ENCODE data around the gene PAPLN.

Gene PAPLN

GRCh38 chr14:73262427-73263183 lies 25.3 kb downstream of the PAPLN start:
- no peaks in the 10 kb centered on the region for H3K36me3 ChIP-seq (replicated peaks)

DNA sequence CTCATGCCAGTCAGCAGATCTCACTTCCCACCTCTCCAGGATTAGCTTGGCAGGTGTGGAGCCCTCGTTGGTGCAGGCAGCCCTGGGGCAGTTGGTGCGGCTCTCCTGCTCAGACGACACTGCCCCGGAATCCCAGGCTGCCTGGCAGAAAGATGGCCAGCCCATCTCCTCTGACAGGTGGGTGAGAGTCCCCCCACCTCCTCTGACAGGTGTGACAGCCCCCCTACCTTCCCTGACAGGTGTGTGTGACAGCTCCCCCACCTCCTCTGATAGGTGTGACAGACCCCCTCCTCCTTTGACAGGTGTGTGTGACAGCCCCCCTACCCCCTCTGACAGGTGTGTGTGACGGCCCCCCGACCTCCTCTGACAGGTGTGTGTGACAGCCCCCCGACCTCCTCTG lies 26.3 kb downstream of the PAPLN start:
- no peak for DNase-seq
- no peak for TF ChIP-seq CTCF (IDR thresholded peaks at IDR 0.05; ENCODE audit: low read depth, low read length, missing control alignments)
- Histone ChIP-seq H3K27ac (no peak overlapping the region), H3K4me3 (ENCODE audit: low read depth, low read length) (no peak overlapping the region), H3K27me3 (replicated peaks) (no peaks in the 10 kb centered on the region), H3K36me3 (replicated peaks) (no peaks in the 10 kb centered on the region)
- in situ Hi-C loops (cut with HindIII; ENCODE audit: low pct_ligation_motif_present, low sequenced_read_pairs), result no loop called here

More at GRCh38 chr14:73262427-73263183, 25.3 kb downstream of the PAPLN start:
- no peak overlapping the region for H3K27ac ChIP-seq
- no peak overlapping the region for H3K4me3 ChIP-seq (ENCODE audit: low read depth, low read length)
- no peak for DNase-seq
- no peaks in the 10 kb centered on the region for H3K27me3 ChIP-seq (replicated peaks)
- no peak for TF ChIP-seq CTCF (IDR thresholded peaks at IDR 0.05; ENCODE audit: low read depth, low read length, missing control alignments)
- in situ Hi-C loops (cut with HindIII; ENCODE audit: low pct_ligation_motif_present, low sequenced_read_pairs), result no loop called here

GRCh38 chr14:73264080-73264884 lies 27.0 kb downstream of the PAPLN start:
- H3K27ac ChIP-seq, result no peak overlapping the region

DNA sequence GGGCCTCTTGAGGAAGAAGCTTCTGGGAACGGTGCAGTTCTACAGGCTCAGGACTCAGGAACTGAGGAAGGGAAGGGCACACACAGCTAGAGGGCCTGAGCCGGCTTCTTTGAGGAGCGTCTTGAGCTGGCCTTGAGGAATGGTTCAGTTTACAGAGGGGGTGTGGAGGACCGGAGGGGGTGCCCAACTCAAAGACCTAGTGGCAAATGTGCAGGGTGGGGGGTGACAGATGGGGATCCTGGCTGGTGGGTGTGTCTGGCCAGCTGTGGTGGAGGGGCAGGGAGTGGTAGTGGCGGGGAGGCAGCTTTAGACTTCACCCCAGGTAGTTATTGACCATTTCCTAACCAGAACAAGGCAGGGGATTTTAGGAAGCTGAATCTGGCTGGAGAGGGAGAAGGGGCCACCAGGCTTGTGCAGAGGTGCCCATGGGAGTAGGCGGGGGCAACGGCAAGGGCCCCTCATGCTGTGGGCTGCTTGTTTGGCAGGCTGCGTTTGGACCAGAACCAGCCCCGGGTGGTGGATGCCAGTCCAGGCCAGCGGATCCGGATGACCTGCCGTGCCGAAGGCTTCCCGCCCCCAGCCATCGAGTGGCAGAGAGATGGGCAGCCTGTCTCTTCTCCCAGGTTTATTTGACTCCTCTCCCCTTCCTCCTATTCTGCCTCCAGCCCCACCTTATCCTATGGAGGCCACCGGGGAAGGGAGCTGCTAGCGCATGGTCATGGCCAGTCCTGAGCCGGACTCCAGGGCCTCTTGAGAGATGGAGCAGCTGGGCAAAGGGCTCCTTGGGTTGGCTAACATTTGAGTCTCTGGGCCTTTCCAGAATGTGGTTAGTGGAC lies 27.8 kb downstream of the PAPLN start:
- in situ Hi-C loops (cut with HindIII; ENCODE audit: low pct_ligation_motif_present, low sequenced_read_pairs), result no loop called here
- no peak for TF ChIP-seq CTCF (IDR thresholded peaks at IDR 0.05; ENCODE audit: low read depth, low read length, missing control alignments)
- Histone ChIP-seq H3K27ac (no peak overlapping the region), H3K36me3 (replicated peaks) (no peaks in the 10 kb centered on the region), H3K4me3 (ENCODE audit: low read depth, low read length) (no peak overlapping the region), H3K27me3 (replicated peaks) (no peaks in the 10 kb centered on the region)
- no peak for DNase-seq

More at GRCh38 chr14:73264080-73264884, 27.0 kb downstream of the PAPLN start:
- H3K36me3 ChIP-seq (replicated peaks), result no peaks in the 10 kb centered on the region
- no peak for TF ChIP-seq CTCF (IDR thresholded peaks at IDR 0.05; ENCODE audit: low read depth, low read length, missing control alignments)
- no peak for DNase-seq
- no peaks in the 10 kb centered on the region for H3K27me3 ChIP-seq (replicated peaks)
- H3K4me3 ChIP-seq (ENCODE audit: low read depth, low read length), result no peak overlapping the region
- in situ Hi-C loops (cut with HindIII; ENCODE audit: low pct_ligation_motif_present, low sequenced_read_pairs), result no loop called here

DNA sequence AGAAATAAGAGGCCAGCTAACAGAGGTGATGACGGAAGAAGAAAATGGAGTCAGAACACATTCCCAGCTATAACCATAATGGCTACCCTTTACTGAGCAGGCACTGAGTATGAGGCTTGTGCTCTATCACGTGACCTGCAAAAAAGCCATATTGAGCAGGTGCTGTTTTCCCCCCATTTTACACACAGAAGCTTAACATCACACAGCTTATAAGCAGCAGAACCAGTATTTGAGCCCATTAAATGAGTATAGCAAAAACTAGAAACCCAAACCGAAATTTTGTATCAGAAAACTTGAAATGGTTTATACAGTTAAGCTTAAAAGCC lies 28.4 kb downstream of the PAPLN start:
- TF ChIP-seq CTCF (IDR thresholded peaks at IDR 0.05; ENCODE audit: low read depth, low read length, missing control alignments), result no peak
- Histone ChIP-seq H3K36me3 (replicated peaks) (no peaks in the 10 kb centered on the region), H3K4me3 (ENCODE audit: low read depth, low read length) (no peak overlapping the region), H3K27me3 (replicated peaks) (no peaks in the 10 kb centered on the region), H3K27ac (no peak overlapping the region)
- in situ Hi-C loops (cut with HindIII; ENCODE audit: low pct_ligation_motif_present, low sequenced_read_pairs), result no loop called here
- no peak for DNase-seq
